ENCODE measurements around the gene HADH. TPM values are rescaled to one million over a fixed set of nuclear protein-coding genes. Genes with fewer than 3 reads are reported as not detected.

Gene HADH
- total and polyA plus RNA-seq, 2 experiments from 2014 or later, result 4.5 to 30.8 TPM

GRCh38 chr4:108042927-108043326 lies 53.2 kb downstream of the HADH start:
- Histone ChIP-seq H3K4me1 (ENCODE audit: insufficient read depth) (no peaks in the 10 kb centered on the region), H3K9me3 (ENCODE audit: low read depth) (no peaks in the 10 kb centered on the region), H3K4me2 (ENCODE audit: unreplicated experiment) (no peak overlapping the region), H3K79me2 (ENCODE audit: insufficient read depth) (no peaks in the 10 kb centered on the region), H3K9ac (no peak overlapping the region), H2AFZ (no peak overlapping the region), H3K36me3 (ENCODE audit: low read depth) (no peaks in the 10 kb centered on the region), H3F3A (ENCODE audit: insufficient read depth) (no peaks in the 10 kb centered on the region), H3K27me3 (replicated peaks; ENCODE audit: insufficient read depth) (no peaks in the 10 kb centered on the region), H3K27ac (no peak overlapping the region), H3K4me3 (no peak overlapping the region), H3K9me2 (ENCODE audit: insufficient read depth) (no peaks in the 10 kb centered on the region), H4K20me1 (ENCODE audit: insufficient read depth) (no peaks in the 10 kb centered on the region)
- TF ChIP-seq EZH2phosphoT487 (IDR thresholded peaks at IDR 0.05; ENCODE audit: insufficient read depth, low read depth), result no peak
- TF ChIP-seq EZH2 (IDR thresholded peaks at IDR 0.05; ENCODE audit: insufficient read depth, poor library complexity, severe bottlenecking), result no peak
- WGBS, 2 experiments (ENCODE audit: low coverage in 1 of 2, low lambda C conversion rate in 2 of 2, missing lambda C conversion rate in 2 of 2), result 63 to 68% methylated on average over 3 of the region's 3 CpGs
- in situ Hi-C loops (cut with MboI), result no loop called here
- no peak for DNase-seq

- Histone ChIP-seq H3K9ac (no peak overlapping the region), H3K4me3 (no peak overlapping the region), H3K4me1 (ENCODE audit: insufficient read depth) (no peaks in the 10 kb centered on the region), H3K9me2 (ENCODE audit: insufficient read depth) (no peaks in the 10 kb centered on the region), H3K27me3 (replicated peaks; ENCODE audit: insufficient read depth) (no peaks in the 10 kb centered on the region), H4K20me1 (ENCODE audit: insufficient read depth) (no peaks in the 10 kb centered on the region), H3F3A (ENCODE audit: insufficient read depth) (no peaks in the 10 kb centered on the region), H2AFZ (no peak overlapping the region), H3K36me3 (ENCODE audit: low read depth) (no peaks in the 10 kb centered on the region), H3K4me2 (ENCODE audit: unreplicated experiment) (no peak overlapping the region), H3K79me2 (ENCODE audit: insufficient read depth) (no peaks in the 10 kb centered on the region), H3K27ac (no peak overlapping the region), H3K9me3 (ENCODE audit: low read depth) (no peaks in the 10 kb centered on the region)
- TF ChIP-seq EZH2 (IDR thresholded peaks at IDR 0.05; ENCODE audit: insufficient read depth, poor library complexity, severe bottlenecking), result no peak
- no peak for TF ChIP-seq EZH2phosphoT487 (IDR thresholded peaks at IDR 0.05; ENCODE audit: insufficient read depth, low read depth)
- DNase-seq, result no peak
- 84 to 88% methylated on average over 5 of the region's 5 CpGs for WGBS, 2 experiments (ENCODE audit: low coverage in 1 of 2, low lambda C conversion rate in 2 of 2, missing lambda C conversion rate in 2 of 2)
- in situ Hi-C loops (cut with MboI), result no loop called here
These were observed 53.8 kb downstream of the HADH start for GRCh38 chr4:108043526-108043925.

GRCh38 chr4:108044951-108045686 lies 55.4 kb downstream of the HADH start:
- peak; percentile 19 for DNase-seq
- Histone ChIP-seq H4K20me1 (ENCODE audit: insufficient read depth) (no peaks in the 10 kb centered on the region), H2AFZ (no peak overlapping the region), H3K4me2 (ENCODE audit: unreplicated experiment) (no peak overlapping the region), H3K9ac (no peak overlapping the region), H3K27me3 (replicated peaks; ENCODE audit: insufficient read depth) (no peaks in the 10 kb centered on the region), H3K4me3 (no peak overlapping the region), H3K79me2 (ENCODE audit: insufficient read depth) (no peaks in the 10 kb centered on the region), H3K4me1 (ENCODE audit: insufficient read depth) (no peaks in the 10 kb centered on the region), H3K36me3 (ENCODE audit: low read depth) (no peaks in the 10 kb centered on the region), H3F3A (ENCODE audit: insufficient read depth) (no peaks in the 10 kb centered on the region), H3K27ac (no peak overlapping the region), H3K9me2 (ENCODE audit: insufficient read depth) (no peaks in the 10 kb centered on the region), H3K9me3 (ENCODE audit: low read depth) (no peaks in the 10 kb centered on the region)
- TF ChIP-seq EZH2phosphoT487 (IDR thresholded peaks at IDR 0.05; ENCODE audit: insufficient read depth, low read depth), result no peak
- TF ChIP-seq EZH2 (IDR thresholded peaks at IDR 0.05; ENCODE audit: insufficient read depth, poor library complexity, severe bottlenecking), result no peak
- 46 to 47% methylated on average over 9 of the region's 9 CpGs for WGBS, 2 experiments (ENCODE audit: low coverage in 1 of 2, low lambda C conversion rate in 2 of 2, missing lambda C conversion rate in 2 of 2)
- in situ Hi-C loops (cut with MboI), result no loop called here

GRCh38 chr4:108045687-108046024 lies 56.0 kb downstream of the HADH start:
- no peak overlapping the region for H3K27ac ChIP-seq
- TF ChIP-seq EZH2 (IDR thresholded peaks at IDR 0.05; ENCODE audit: insufficient read depth, poor library complexity, severe bottlenecking) (no peak), EZH2phosphoT487 (IDR thresholded peaks at IDR 0.05; ENCODE audit: insufficient read depth, low read depth) (no peak)
- H3K4me1 ChIP-seq (ENCODE audit: insufficient read depth), result no peaks in the 10 kb centered on the region
- peak; percentile 52 for DNase-seq
- H3K9me3 ChIP-seq (ENCODE audit: low read depth), result no peaks in the 10 kb centered on the region
- no peaks in the 10 kb centered on the region for H4K20me1 ChIP-seq (ENCODE audit: insufficient read depth)
- H3K9ac ChIP-seq, result no peak overlapping the region
- H2AFZ ChIP-seq, result no peak overlapping the region
- no peaks in the 10 kb centered on the region for H3F3A ChIP-seq (ENCODE audit: insufficient read depth)
- H3K4me3 ChIP-seq, result no peak overlapping the region
- H3K27me3 ChIP-seq (replicated peaks; ENCODE audit: insufficient read depth), result no peaks in the 10 kb centered on the region
- H3K9me2 ChIP-seq (ENCODE audit: insufficient read depth), result no peaks in the 10 kb centered on the region
- H3K4me2 ChIP-seq (ENCODE audit: unreplicated experiment), result no peak overlapping the region
- no peaks in the 10 kb centered on the region for H3K36me3 ChIP-seq (ENCODE audit: low read depth)
- H3K79me2 ChIP-seq (ENCODE audit: insufficient read depth), result no peaks in the 10 kb centered on the region
- 15 to 25% methylated on average over 3 of the region's 3 CpGs for WGBS, 2 experiments (ENCODE audit: low coverage in 1 of 2, low lambda C conversion rate in 2 of 2, missing lambda C conversion rate in 2 of 2)
- in situ Hi-C loops (cut with MboI), result no loop called here
